RWPE1 (cell line): ENCODE measurements around the gene THBD.
A peak's percentile ranks its signal among the peaks of the same experiment; 100 is the strongest.

ENCODE experiments used
- CTCF ChIA-PET: fragments of 350-600 bp; sonication (Branson Sonifier 250); formaldehyde crosslinking; extraction: SDS; loops from one replicate; lab custom pipeline; 2021; lab: Yijun Ruan, JAX
- POLR2A ChIA-PET: fragments of 400-600 bp; formaldehyde crosslinking; extraction: SDS; loops from one replicate; lab custom pipeline; 2020; ENCODE audit warnings: antibody characterized with exemption; ENCODE audit not compliant: low non-redundant PET; lab: Yijun Ruan, JAX
- DNase-seq: peaks from one replicate; pipeline ENCODE4 v3.0.0; 2012; ENCODE audit warnings: low spot score
- H3K27ac ChIP-seq: fragments of 450-650 bp; 2 replicates; pipeline ENCODE4 v1.5.1; 2017
- CTCF ChIP-seq: fragments of 450-650 bp; conservative IDR thresholded peaks from 2 replicates; pipeline ENCODE4 v1.5.1; 2017; ENCODE audit warnings: low read depth, mild to moderate bottlenecking

The THBD gene

GRCh38 chr20:23061734-23062561 is 12.5 kb upstream of the THBD start:
- peak; percentile 52 for DNase-seq
- 0 out of 2 replicates have a peak, but pooled peaks have one; percentile 25 for TF ChIP-seq CTCF
- no peak overlapping the region for H3K27ac ChIP-seq
- ChIA-PET CTCF (interaction anchor here (0.5 to 1.5 kb wide), 8 partner anchors 12 to 556 kb away, joined by 3 to 6 read pairs (median 4); no protein-coding TSS in a partner anchor), POLR2A (no interaction called here)

- no peak for TF ChIP-seq CTCF
- ChIA-PET CTCF (interaction anchor here (0.6 to 1.0 kb wide), 5 partner anchors 10 to 140 kb away, joined by 3 read pairs; no protein-coding TSS in a partner anchor), POLR2A (no interaction called here)
- no peak for DNase-seq
- H3K27ac ChIP-seq, result no peak overlapping the region
These were observed 11.8 kb upstream of the THBD start for GRCh38 chr20:23061262-23061661.

GRCh38 chr20:23060629-23061028 is 11.2 kb upstream of the THBD start:
- no peak overlapping the region for H3K27ac ChIP-seq
- POLR2A ChIA-PET, result no interaction called here
- no peak for TF ChIP-seq CTCF
- no peak for DNase-seq
- CTCF ChIA-PET, result interaction anchor here (0.6 to 0.8 kb wide), 5 partner anchors 10 to 241 kb away, joined by 3 read pairs; no protein-coding TSS in a partner anchor

- DNase-seq, result no peak
- no peak overlapping the region for H3K27ac ChIP-seq
- ChIA-PET CTCF (interaction anchor here (0.6 to 0.7 kb wide), 2 partner anchors 9 to 188 kb away, joined by 3 read pairs; no protein-coding TSS in a partner anchor), POLR2A (no interaction called here)
- no peak for TF ChIP-seq CTCF
These were observed 10.4 kb upstream of the THBD start for GRCh38 chr20:23059846-23060245.

GRCh38 chr20:23059001-23059400 is 9.5 kb upstream of the THBD start:
- TF ChIP-seq CTCF, result no peak
- POLR2A ChIA-PET, result no interaction called here
- H3K27ac ChIP-seq, result no peak overlapping the region
- DNase-seq, result no peak
- CTCF ChIA-PET, result no interaction called here

GRCh38 chr20:23058240-23058639 is 8.8 kb upstream of the THBD start:
- H3K27ac ChIP-seq, result no peak overlapping the region
- ChIA-PET POLR2A (no interaction called here), CTCF (interaction anchor here (0.7 kb wide), 1 partner anchor 282 kb away, joined by 3 read pairs; no protein-coding TSS in a partner anchor)
- no peak for DNase-seq
- TF ChIP-seq CTCF, result no peak
